ENCODE measurements around the gene WWP2. TPM values are rescaled to one million over a fixed set of nuclear protein-coding genes. Genes with fewer than 3 reads are reported as not detected.

Gene WWP2
- total RNA-seq, 1 experiment from 2014 or later: 40.2 TPM

DNA sequence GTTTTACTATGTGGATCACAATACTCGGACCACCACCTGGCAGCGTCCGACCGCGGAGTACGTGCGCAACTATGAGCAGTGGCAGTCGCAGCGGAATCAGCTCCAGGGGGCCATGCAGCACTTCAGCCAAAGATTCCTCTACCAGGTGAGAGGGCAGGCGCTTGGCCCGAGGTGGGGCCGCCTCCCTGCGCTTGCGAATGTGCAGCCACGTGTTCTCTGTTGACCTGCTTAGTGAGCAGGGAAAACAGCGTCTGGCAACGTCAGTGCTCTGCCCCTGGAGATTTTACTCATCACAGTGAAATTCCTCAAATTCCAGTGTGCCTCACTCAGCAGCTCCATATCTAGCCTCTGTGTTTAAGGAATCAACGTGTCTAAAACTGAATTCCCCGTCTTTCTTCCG lies 155.6 kb downstream of the WWP2 start:
- H3K23me2 ChIP-seq (ENCODE audit: insufficient read length, low read depth, low read length, poor library complexity, severe bottlenecking): no peaks in the 10 kb centered on the region
- no peaks in the 10 kb centered on the region for H3K79me1 ChIP-seq (ENCODE audit: insufficient read depth, low read depth, low read length, poor library complexity, severe bottlenecking)
- no peak overlapping the region for H3T11ph ChIP-seq (ENCODE audit: low read length)
- H2AFZ ChIP-seq (ENCODE audit: low read length): no peak overlapping the region
- no peaks in the 10 kb centered on the region for H4K20me1 ChIP-seq (ENCODE audit: control insufficient read depth, insufficient read depth, insufficient read length)
- TF ChIP-seq, protein P1, sequence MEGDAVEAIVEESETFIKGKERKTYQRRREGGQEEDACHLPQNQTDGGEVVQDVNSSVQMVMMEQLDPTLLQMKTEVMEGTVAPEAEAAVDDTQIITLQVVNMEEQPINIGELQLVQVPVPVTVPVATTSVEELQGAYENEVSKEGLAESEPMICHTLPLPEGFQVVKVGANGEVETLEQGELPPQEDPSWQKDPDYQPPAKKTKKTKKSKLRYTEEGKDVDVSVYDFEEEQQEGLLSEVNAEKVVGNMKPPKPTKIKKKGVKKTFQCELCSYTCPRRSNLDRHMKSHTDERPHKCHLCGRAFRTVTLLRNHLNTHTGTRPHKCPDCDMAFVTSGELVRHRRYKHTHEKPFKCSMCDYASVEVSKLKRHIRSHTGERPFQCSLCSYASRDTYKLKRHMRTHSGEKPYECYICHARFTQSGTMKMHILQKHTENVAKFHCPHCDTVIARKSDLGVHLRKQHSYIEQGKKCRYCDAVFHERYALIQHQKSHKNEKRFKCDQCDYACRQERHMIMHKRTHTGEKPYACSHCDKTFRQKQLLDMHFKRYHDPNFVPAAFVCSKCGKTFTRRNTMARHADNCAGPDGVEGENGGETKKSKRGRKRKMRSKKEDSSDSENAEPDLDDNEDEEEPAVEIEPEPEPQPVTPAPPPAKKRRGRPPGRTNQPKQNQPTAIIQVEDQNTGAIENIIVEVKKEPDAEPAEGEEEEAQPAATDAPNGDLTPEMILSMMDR (conservative IDR thresholded peaks at IDR 0.05): no peak
- no peak overlapping the region for H3K4me2 ChIP-seq (ENCODE audit: insufficient read depth, insufficient read length, low read length)
- Mint-ChIP-seq H3K4me1 (peaks cover 16 to 19% of the 10 kb centered on the region in 2 experiments), H3K9me3 (no peaks in the 10 kb centered on the region), H3K4me3 (no peak overlapping the region; a peak in 1 of 5 replicates), H3K27me3 (ENCODE audit: low read depth) (no peaks in the 10 kb centered on the region), H3K27ac (peak overlapping the region; percentile 25 to 87 (median 59); a peak in 5 of 7 replicates), H3K36me3 (ENCODE audit: insufficient read depth in 1 of 3, low read depth in 3 of 3) (peaks cover 0 to 8% (median 0%) of the 10 kb centered on the region in 3 experiments; a peak in 3 of 7 replicates)
- no peak overlapping the region for H2BK12ac ChIP-seq (ENCODE audit: insufficient read length, low read depth, low read length)
- peak; percentile 80 for DNase-seq
- no peak overlapping the region for H2BK5ac ChIP-seq (ENCODE audit: insufficient read length, low read length)
- no peak overlapping the region for H2BK120ac ChIP-seq (ENCODE audit: low read depth, low read length, poor library complexity, severe bottlenecking)
- no peaks in the 10 kb centered on the region for H3K79me2 ChIP-seq (ENCODE audit: insufficient read depth, low read length)
- no peak overlapping the region for H2BK15ac ChIP-seq (ENCODE audit: low read depth, low read length)
- H3K18ac ChIP-seq (ENCODE audit: insufficient read length, low read depth, low read length): peak overlapping the region; percentile 54
- 0 out of 2 replicates have a peak, but pooled peaks cover 4% of the 10 kb centered on the region for H3K4me1 ChIP-seq (ENCODE audit: insufficient read depth, low read length)
- no peak overlapping the region for H3K23ac ChIP-seq (ENCODE audit: insufficient read length, low read depth, low read length)
- H3K56ac ChIP-seq (ENCODE audit: insufficient read length, low read depth, low read length): no peak overlapping the region
- H3K9ac ChIP-seq (ENCODE audit: extremely low read depth, insufficient read length, low read length): no peak overlapping the region
- H2AK5ac ChIP-seq (ENCODE audit: insufficient read length, low read length): no peak overlapping the region
- WGBS (ENCODE audit: extremely low coverage, insufficient read length, low lambda C conversion rate): no CpG with 5 or more reads among the region's 20 CpGs
- no peak overlapping the region for H2BK20ac ChIP-seq (ENCODE audit: low read depth, low read length, poor library complexity, severe bottlenecking)
- no peak overlapping the region for H4K91ac ChIP-seq (ENCODE audit: insufficient read length, low read depth, low read length)
- H4K5ac ChIP-seq (ENCODE audit: insufficient read length, low read depth, low read length): no peak overlapping the region
- peak overlapping the region; percentile 83; the same call in 1 of the 2 replicates for H3K14ac ChIP-seq (ENCODE audit: insufficient read depth, low read length)
- no peaks in the 10 kb centered on the region for H3K27me3 ChIP-seq (ENCODE audit: insufficient read depth, low read length)
- no peak overlapping the region for H3K4ac ChIP-seq (ENCODE audit: low read depth, low read length)
- H3K27ac ChIP-seq (ENCODE audit: insufficient read length, low read depth, low read length): no peak overlapping the region
- H4K8ac ChIP-seq (replicated peaks; ENCODE audit: insufficient read length, low read depth, low read length): no peak overlapping the region
- H3K9me3 ChIP-seq (ENCODE audit: control insufficient read depth, low read depth, low read length): no peaks in the 10 kb centered on the region

Data from H9 (cell line).